Subcutaneous adipose tissue (tissue), 4 donors: Measurements from ENCODE around the gene OR5M11. TPM values are rescaled to one million over a fixed set of nuclear protein-coding genes. Genes with fewer than 3 reads are reported as not detected.

Source experiments
- CTCF ChIP-seq: fragments of 450-650 bp; IDR thresholded peaks from one replicate; pipeline ENCODE4 v1.5.1; 2016; ENCODE audit warnings: low read depth, mild to moderate bottlenecking, control low read depth, antibody characterized with exemption, moderate library complexity
- total RNA-seq, 4 donors: library from RNA; depleted of rRNA; stranded (reverse); fragments of >200 nt; gene quantifications; one replicate each; pipeline ENCODE4 v1.1.0, GENCODE V29; 2016

OR5M11 gene
- total RNA-seq, 4 donors from 2014 or later, result not detected

DNA sequence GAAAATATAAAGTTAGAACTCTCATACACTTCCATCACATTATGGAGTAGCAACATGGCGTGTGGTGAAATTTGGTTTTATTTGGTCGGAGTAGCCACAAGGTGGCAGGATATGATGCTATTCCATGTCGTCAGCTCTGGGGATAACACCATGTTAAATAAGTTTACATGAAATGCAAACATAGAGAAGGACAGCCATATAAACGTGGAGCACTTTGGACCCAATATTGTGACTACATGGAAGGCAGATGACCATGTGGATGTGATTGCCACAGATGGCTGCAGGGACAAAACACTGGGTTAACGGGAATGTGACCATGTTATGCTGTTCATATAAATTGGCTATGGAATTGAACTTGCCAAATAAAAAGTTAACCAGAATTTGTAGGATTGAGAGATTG is 21.0 kb downstream of the OR5M11 start:
- TF ChIP-seq CTCF, result no peak

DNA sequence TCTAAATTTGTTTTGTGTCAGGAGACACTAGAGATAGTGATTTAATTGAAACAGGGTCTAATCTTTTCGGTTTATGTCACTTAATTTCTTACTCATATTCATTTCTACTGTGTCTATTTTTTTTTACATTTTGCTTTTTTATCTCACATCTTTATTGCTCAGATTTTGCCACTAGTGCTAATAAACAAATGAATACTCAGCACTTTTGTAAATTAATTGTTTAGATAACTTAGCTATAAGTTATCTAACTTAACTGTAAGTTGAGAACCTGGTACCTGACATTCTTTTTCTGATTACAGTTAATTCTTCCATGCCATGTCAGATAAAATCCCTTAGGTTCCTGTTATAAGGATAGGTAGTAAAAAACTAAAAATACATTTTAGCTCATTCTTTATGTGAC is 29.8 kb downstream of the OR5M11 start:
- no peak for TF ChIP-seq CTCF

DNA sequence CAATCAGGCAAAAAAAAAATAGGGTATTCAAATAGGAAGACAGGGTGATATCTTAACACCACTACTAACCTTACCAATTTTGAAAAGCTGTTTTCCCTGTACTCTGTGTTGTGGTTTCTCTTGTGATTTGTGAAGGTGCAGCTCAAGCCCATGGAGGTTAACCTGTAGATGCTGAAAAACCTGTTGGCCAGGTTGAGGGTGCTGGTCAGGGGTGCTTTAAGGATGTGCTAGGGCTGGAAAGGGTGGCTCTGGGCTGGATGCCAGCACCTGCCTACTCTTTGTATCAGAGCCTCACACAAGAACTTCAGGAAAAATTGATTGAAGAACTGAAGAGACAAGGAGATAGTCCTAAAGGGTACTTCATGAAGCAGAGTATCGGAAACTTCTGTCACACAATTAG is 33.6 kb downstream of the OR5M11 start:
- no peak for TF ChIP-seq CTCF

GRCh38 chr11:56497010-56497409 is 46.0 kb downstream of the OR5M11 start:
- no peak for TF ChIP-seq CTCF

- no peak for TF ChIP-seq CTCF
Observed at GRCh38 chr11:56495117-56495516, 47.9 kb downstream of the OR5M11 start.

Other genes with a start within 250 kb of the OR5M11 start
- gene OR8K3, start 228.1 kb downstream of the OR5M11 start, total RNA-seq, result not detected
- gene OR8K1, start 197.2 kb downstream of the OR5M11 start, total RNA-seq, result not detected
- not detected for gene OR8J1, start 189.0 kb downstream of the OR5M11 start, total RNA-seq
- not detected for gene OR8U1, start 167.6 kb downstream of the OR5M11 start, total RNA-seq
- not detected for gene OR5AL1, start 130.6 kb downstream of the OR5M11 start, total RNA-seq
- not detected for gene OR5M3, start 69.9 kb downstream of the OR5M11 start, total RNA-seq
- not detected for gene OR5M8, start 51.9 kb downstream of the OR5M11 start, total RNA-seq
- gene OR5M10, start 34.5 kb upstream of the OR5M11 start, total RNA-seq, result not detected
- gene OR5M1, start 71.6 kb upstream of the OR5M11 start, total RNA-seq, result not detected
- gene OR5AP2, start 99.2 kb upstream of the OR5M11 start, total RNA-seq, result not detected
- not detected for gene OR5AR1, start 120.4 kb upstream of the OR5M11 start, total RNA-seq
- not detected for gene OR9G1, start 155.8 kb upstream of the OR5M11 start, total RNA-seq
- not detected for gene OR9G4, start 205.4 kb upstream of the OR5M11 start, total RNA-seq